Stimulated activated CD4-positive, alpha-beta T cell treated with anti-CD3 and anti-CD28 coated beads, TNF-alpha, amount 100 ng/mL, for 48 hours (primary cell): ENCODE measurements around the gene ENOSF1.

ENCODE experiments used
- DNase-seq, 3 donors: peaks; one replicate each; pipeline ENCODE4 v3.0.0-alpha.2; 2020; ENCODE audit warnings: low read depth in 3 of 3

Gene ENOSF1

DNA sequence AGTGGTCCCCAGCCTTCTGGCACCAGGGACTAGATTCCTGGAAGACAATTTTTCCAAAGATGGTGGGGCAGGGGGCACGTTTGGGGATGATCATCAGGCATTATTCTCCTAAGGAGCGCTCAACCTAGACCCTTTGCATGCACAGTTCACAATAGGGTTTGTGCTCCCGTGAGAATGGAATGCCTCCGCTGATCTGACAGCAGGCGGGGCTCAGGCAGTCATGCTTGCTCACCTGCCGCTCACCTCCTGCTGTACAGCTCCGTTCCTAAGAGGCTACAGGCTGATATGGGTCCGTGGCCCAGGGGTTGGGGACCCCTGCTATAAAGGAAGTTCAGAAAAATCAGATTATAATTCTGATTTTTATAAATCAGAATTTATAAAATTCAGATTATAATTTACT lies 77.3 kb downstream of the ENOSF1 start:
- no peak for DNase-seq

DNA sequence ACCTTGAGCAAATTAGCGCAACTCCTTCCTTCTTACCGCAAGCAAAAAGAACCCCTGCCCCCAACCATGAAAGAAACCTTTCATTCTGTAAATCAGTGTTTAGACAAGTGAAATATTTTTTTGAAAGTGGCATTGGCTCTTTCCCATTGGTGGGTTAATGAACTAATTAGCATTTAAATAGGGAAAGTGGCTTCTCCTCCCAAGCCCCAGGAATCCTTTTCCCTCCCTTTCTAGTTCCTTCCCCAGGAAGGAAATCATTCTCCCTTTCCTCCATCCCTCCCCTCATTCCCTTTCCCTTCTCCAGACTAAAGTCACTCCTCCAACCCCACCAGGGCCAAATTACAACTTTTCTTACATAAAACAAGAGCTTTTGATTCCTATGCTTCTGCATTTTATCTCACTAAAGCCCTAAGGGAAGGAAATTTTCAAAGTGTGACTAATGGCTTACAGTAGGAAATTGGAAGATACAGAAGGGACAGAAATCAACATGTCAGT lies 77.8 kb downstream of the ENOSF1 start:
- DNase-seq: no peak

DNA sequence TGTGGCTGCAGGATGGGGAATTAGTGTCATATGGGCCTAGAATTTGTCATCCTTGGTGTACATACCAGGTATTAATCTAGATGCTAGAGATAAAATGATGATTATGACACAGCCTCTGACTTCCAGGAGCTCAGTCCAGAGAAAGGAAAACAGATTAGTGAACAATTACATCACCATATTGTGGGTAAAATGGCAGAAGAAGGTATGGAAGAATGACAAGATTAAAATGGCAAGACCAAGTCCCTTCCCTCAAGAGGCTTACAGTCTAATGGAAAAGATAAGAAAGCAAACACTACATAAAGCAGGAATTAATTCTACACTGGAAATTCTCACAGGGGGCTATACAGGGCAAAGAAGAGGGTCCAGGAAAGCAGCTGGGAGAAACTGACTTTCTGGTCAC lies 80.9 kb downstream of the ENOSF1 start:
- no peak for DNase-seq

DNA sequence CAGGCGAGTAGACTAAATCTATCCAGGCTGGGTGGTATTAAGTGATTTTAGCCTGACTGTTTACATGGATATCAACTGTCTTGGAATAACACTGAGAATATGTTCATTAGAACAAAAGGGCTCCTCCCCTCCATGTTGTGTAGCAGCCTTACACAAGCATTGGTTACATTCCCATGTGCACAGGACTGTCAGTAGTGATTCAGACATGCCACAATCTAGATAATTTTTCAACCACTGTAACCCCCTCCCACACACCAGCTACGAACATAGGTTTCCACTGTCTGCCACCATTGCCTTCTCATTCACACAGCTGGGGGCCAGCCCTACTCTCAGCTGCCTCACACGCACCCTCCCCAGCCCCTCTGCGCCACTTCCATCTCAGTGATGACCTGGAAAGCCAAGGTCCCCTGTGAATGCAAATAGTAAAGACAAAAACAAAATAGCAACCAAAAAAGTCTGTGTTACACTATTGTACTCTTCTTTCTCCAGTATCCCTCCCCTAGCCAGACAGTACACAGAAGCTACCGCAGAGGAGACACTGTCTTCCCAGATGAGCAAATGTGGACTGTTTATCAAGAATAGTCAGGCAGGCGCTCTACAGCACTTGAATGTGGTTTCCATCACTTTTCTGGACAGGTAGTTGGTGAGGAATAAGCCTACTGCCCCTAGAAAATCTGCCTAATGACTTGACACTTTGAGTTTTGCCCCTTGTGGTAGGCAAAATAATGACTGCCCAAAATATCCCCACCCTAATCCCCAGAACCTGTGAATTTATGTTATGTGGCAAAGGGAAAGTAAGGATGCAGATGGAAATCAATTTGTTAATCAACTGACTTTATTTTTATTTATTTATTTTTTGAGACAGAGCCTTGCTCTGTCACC lies 82.9 kb downstream of the ENOSF1 start:
- peak in 1 of 3 donors; percentile 4 for DNase-seq

DNA sequence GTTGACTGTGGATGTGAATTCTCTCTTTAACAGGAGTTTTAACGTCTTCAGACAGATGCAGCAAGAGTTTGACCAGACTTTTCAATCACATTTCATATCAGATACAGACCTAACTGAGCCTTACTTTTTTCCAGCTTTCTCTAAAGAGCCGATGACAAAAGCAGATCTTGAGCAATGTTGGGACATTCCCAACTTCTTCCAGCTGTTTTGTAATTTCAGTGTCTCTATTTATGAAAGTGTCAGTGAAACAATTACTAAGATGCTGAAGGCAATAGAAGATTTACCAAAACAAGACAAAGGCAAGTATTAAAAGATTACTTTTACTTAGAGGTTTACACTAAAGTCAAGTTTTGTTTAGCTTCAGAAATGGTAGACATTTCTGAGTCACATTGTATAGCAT lies 85.2 kb downstream of the ENOSF1 start:
- DNase-seq: no peak

DNA sequence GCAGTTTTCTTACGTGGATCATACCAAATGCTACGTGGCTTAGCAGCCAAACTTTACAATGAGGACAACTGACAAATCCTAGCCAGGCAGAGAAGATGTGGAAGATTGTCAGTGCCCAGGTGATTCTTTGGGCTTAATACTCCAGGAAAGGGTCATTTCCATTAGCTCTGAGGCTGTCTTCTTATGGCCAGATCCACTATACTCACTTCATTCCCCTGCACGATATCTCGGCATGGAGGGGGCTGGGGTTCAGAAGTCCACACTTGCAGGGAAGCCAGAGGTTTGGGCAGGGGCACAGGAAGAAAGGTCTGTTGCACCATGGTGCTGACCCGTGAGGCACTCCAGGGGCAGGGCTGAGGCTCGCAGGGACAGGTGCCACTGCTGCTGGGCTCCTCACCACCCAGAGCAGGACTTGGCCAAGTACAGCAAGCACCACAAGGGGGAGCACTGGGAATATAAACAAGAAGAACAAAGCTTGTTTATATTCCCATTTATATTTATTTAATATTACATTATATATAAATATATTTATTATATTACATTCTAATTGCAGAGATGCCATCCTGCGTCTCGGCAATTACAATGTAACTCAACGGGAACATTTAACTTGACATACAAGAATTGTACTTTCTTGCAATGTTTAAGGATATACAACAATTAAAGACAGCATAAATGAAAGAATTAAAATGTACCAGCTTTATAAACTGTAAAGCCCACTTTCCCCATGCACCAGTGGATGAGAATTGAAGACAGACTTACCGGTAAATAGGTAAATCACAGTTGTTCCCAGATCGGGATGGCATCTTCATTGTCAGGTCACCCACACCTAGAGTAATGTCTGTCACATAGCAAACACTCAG lies 88.4 kb downstream of the ENOSF1 start:
- peak; percentile 25 to 69 (median 40) for DNase-seq

DNA sequence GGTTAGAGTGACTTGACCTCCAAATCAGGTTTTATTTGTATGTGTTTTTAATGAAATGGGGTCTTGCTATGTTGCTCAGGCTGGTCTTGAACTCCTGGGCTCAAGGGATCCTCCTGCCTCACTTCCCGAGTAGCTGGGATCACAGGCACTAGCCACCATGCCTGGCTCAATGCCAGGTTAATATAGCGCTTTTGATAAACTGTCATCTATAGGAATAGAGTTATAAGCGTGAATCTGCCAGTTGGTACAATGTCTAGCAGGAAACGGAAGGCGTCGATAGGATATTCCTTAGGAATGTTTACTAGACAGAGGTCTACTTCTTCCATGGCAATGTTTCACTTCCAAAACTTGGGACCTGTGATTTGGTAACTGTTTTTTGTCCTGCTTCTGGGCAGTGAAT lies 90.1 kb downstream of the ENOSF1 start:
- DNase-seq: no peak

DNA sequence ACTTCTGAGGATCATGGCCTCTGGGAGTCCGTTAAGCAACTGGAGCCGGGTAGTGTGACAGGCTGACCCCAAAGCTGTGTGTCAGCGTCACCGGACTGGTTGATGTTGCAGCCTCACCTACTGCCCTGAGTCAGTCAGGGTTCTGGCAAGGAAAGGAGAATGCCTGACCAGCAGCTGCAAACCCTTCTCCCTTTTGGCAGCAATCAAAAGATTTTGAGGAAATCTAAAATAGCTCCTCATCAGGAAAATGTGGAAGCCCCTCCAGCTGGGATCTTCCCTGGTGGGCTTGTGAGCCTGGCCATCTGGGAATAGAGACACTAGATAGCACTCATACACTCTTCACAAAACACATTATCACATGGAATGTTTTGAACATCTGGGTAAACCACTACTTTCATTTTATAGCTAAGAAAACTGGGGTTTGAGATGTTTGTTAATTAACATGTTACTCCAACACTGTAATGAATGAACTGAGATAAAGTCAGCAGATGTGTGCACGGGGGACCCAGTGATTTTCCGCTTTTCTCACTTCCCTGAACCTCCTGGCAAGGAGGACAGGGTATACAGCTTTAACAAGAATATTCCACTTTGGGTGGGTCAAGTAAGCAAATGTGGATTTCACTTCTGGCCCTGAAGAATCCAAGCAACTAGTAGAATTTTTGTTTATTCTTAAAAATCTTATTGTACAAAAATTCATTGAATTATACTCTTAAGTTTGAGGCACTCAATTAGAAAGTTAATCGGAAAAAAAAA lies 91.0 kb downstream of the ENOSF1 start:
- no peak for DNase-seq
